K562 (cell line): ENCODE results near the gene BARD1. TPM values are rescaled to one million over a fixed set of nuclear protein-coding genes. Genes with fewer than 3 reads are reported as not detected.

Experiments used
- ATAC-seq: fragments of 200-7000 bp; cut with Tn5 transposase; 3 replicates; pipeline ENCODE4 v1.9.1; 2020; ENCODE audit warnings: moderate library complexity
- BruUV-seq: library from RNA; stranded (reverse); fragments of 400-500 nt; replicated peaks from 2 replicates; lab custom pipeline; 2021; lab: Mats Ljungman, UMichigan
- CTCF ChIA-PET: fragments of 300-600 bp; formaldehyde crosslinking; extraction: SDS; loops from one replicate; lab custom pipeline; 2021; ENCODE audit warnings: low intra/inter-chr PET ratio; lab: Yijun Ruan, JAX
- POLR2A ChIA-PET: fragments of 300-600, 350-650 bp; sonication (Branson Sonifier 250); formaldehyde crosslinking; extraction: SDS; loops from one replicate; lab custom pipeline; 2021; ENCODE audit warnings: antibody characterized with exemption, inconsistent platforms; lab: Yijun Ruan, JAX
- DNase-seq, 4 experiments: peaks; one replicate each; pipeline versions ENCODE4 v3.0.0 to v3.0.0-alpha.2; 2011 to 2018; ENCODE audit warnings: low spot score in 3 of 4, mixed read lengths in 3 of 4; ENCODE audit errors: extremely low read depth in 1 of 4
- FAIRE-seq: peaks from 2 replicates; lab custom pipeline; 2011; peaks lifted over from hg19 to GRCh38; lab: Jason Lieb, UNC
- H2AFZ ChIP-seq: 2 replicates; pipeline ENCODE4 v1.6.0; 2011; ENCODE audit warnings: low read depth, low read length, control low read depth, inconsistent platforms
- H3K27ac ChIP-seq: fragments of 200-600 bp; 3 replicates; pipeline ENCODE4 v1.8.0; 2011; ENCODE audit warnings: low read depth, mild to moderate bottlenecking, control low read depth, inconsistent platforms, low read length, moderate library complexity, mixed read lengths; ENCODE audit errors: extremely low read depth
- H3K27me3 ChIP-seq, 2 experiments: fragments of 300-600 bp in 1 of 2; 2 replicates in 1 of 2; 3 replicates in 1 of 2; pipeline versions ENCODE4 v1.6.0 to v1.8.0; 2011; ENCODE audit warnings: inconsistent platforms in 2 of 2, low read length in 2 of 2, mild to moderate bottlenecking in 1 of 2, mixed read lengths in 1 of 2, moderate library complexity in 1 of 2; ENCODE audit not compliant: control insufficient read depth in 2 of 2, insufficient read depth in 2 of 2
- H3K36me3 ChIP-seq: fragments of 300-600 bp; 3 replicates; pipeline ENCODE4 v1.8.0; 2011; ENCODE audit warnings: mild to moderate bottlenecking, low read length, inconsistent platforms; ENCODE audit not compliant: control insufficient read depth, insufficient read depth
- H3K4me1 ChIP-seq, 2 experiments: fragments of 200-600 bp in 1 of 2; replicated peaks in 1 of 2; 2 replicates in 1 of 2; 3 replicates in 1 of 2; pipeline versions ENCODE4 v1.5.1 to v1.8.0; 2011; ENCODE audit warnings: inconsistent platforms in 2 of 2, low read length in 2 of 2, mild to moderate bottlenecking in 1 of 2, mixed read lengths in 1 of 2, moderate library complexity in 1 of 2; ENCODE audit not compliant: control insufficient read depth in 2 of 2, insufficient read depth in 2 of 2
- H3K4me2 ChIP-seq: 2 replicates; pipeline ENCODE4 v1.6.1; 2011; ENCODE audit warnings: low read length, control low read depth, inconsistent platforms, mixed read lengths; ENCODE audit not compliant: insufficient read depth
- H3K4me3 ChIP-seq: fragments of 200-600 bp; sonication (generic), shearing (Covaris generic); 2 replicates; pipeline ENCODE4 v1.5.1; 2016; ENCODE audit warnings: control low read depth, inconsistent platforms
- H3K79me2 ChIP-seq: fragments of 200-600 bp; 3 replicates; pipeline ENCODE4 v1.8.0; 2011; ENCODE audit warnings: low read length, inconsistent platforms; ENCODE audit not compliant: control insufficient read depth, insufficient read depth
- H3K9ac ChIP-seq, 2 experiments: 2 replicates each; pipeline versions ENCODE4 v1.6.0 to v1.6.1; 2011; ENCODE audit warnings: low read depth in 2 of 2, low read length in 2 of 2, control low read depth in 1 of 2, inconsistent platforms in 1 of 2, mild to moderate bottlenecking in 1 of 2, mixed read lengths in 1 of 2; ENCODE audit not compliant: insufficient read depth in 1 of 2
- H3K9me1 ChIP-seq: one replicate; pipeline ENCODE4 v1.6.0; 2011; ENCODE audit warnings: inconsistent platforms, mild to moderate bottlenecking, low read length, moderate library complexity; ENCODE audit not compliant: control insufficient read depth, insufficient read depth
- H3K9me3 ChIP-seq: replicated peaks from 2 replicates; pipeline ENCODE4 v1.5.1; 2011; ENCODE audit warnings: low read depth, low read length, inconsistent platforms; ENCODE audit not compliant: control insufficient read depth, insufficient read depth
- H4K20me1 ChIP-seq: replicated peaks from 2 replicates; pipeline ENCODE4 v1.6.1; 2011; ENCODE audit warnings: low read length, inconsistent platforms, mixed read lengths; ENCODE audit not compliant: control insufficient read depth, insufficient read depth
- BCL6 ChIP-seq: fragments of 250-450 bp; sonication (Bioruptor Pico); IDR thresholded peaks from 2 replicates; pipeline ENCODE4 v1.4.0; 2020
- CBFA2T2 ChIP-seq: fragments of 450-650 bp; conservative IDR thresholded peaks from 2 replicates; pipeline ENCODE4 v1.6.1; 2017; ENCODE audit warnings: mild to moderate bottlenecking
- DPF2 ChIP-seq: fragments of 450-650 bp; IDR thresholded peaks from 2 replicates; pipeline ENCODE4 v1.6.1; 2016
- E4F1 ChIP-seq: fragments of 250-450 bp; sonication (Bioruptor Pico); IDR thresholded peaks from 2 replicates; pipeline ENCODE4 v1.5.0; 2021; ENCODE audit warnings: mild to moderate bottlenecking, borderline replicate concordance
- FOXP1 ChIP-seq: sonication (generic); formaldehyde crosslinking; IDR thresholded peaks from 2 replicates; pipeline ENCODE4 v1.8.0; 2022; ENCODE audit warnings: mild to moderate bottlenecking, missing genetic modification reagents
- GTF2A2 ChIP-seq: IDR thresholded peaks from 2 replicates; pipeline ENCODE4 v1.6.1; 2016; ENCODE audit warnings: mild to moderate bottlenecking, missing genetic modification characterization, missing compliant biosample characterization
- GTF2F1 ChIP-seq: IDR thresholded peaks from 2 replicates; pipeline ENCODE4 v1.6.1; 2011; ENCODE audit warnings: low read depth, low read length, improper control_type of control experiment
- NFE2 ChIP-seq: IDR thresholded peaks from 2 replicates; pipeline ENCODE4 v1.6.1; 2014; ENCODE audit warnings: antibody characterized with exemption, low read depth
- SFPQ ChIP-seq: fragments of 200-400 bp; formaldehyde crosslinking; IDR thresholded peaks from 2 replicates; pipeline ENCODE4 v1.6.1; 2017; ENCODE audit warnings: mild to moderate bottlenecking, low read depth, low read length, moderate library complexity
- SMAD1 ChIP-seq: fragments of 150-350 bp; IDR thresholded peaks from 2 replicates; pipeline ENCODE4 v1.6.1; 2014; ENCODE audit warnings: low read length, low read depth; ENCODE audit not compliant: partially characterized antibody
- WGBS: fragments of 100-300 bp; shearing (Covaris generic); methylation state at CpG from one replicate; pipeline ENCODE4 v1.1.6; 2016; ENCODE audit warnings: low coverage, mixed read lengths; ENCODE audit not compliant: insufficient coverage; ENCODE audit errors: missing lambda C conversion rate; 5-methylcytosine and 5-hydroxymethylcytosine counted together
- in situ Hi-C: fragments of 300-500 bp; cut with MboI; formaldehyde crosslinking; loops from 4 replicates; pipeline ENCODE4 v1.15.0; 2018; ENCODE audit warnings: inconsistent platforms, mixed read lengths
- intact Hi-C: fragments of 100-400 bp; cut with micrococcal nuclease; formaldehyde crosslinking; loops from 2 replicates; pipeline ENCODE4 v1.14.2; 2022
- polyA plus RNA-seq, 8 experiments: library from polyadenylated mRNA; depleted of rRNA in 4 of 8; stranded (reverse) in 5 of 8; unstranded in 3 of 8; fragments of >200 nt; fragmentation: Nextera tagmentation in 2 of 8; fragmentation: Illumina TruSeq in 1 of 8; extraction: Ambion mirVana in 2 of 8; extraction: Trizol in 1 of 8; gene quantifications; 2 replicates each; pipeline versions ENCODE4 v1.2.1 to v1.2.3, GENCODE V29; 2011 to 2014; ENCODE audit warnings: inconsistent platforms in 1 of 8, missing spikeins in 1 of 8
- total RNA-seq, 7 experiments: library from RNA; depleted of rRNA in 6 of 7; stranded (reverse); fragments of >200 nt in 6 of 7; fragmentation: Illumina TruSeq in 2 of 7; extraction: Trizol in 2 of 7; gene quantifications; 2 replicates each; pipeline versions ENCODE4 v1.2.1 to v1.2.3, GENCODE V29; 2011 to 2021; ENCODE audit warnings: low replicate concordance in 1 of 7

Gene BARD1
- total and polyA plus RNA-seq, 9 of the 15 experiments (the other 6 are each of a cell fraction or from before 2014, with no cell fraction given): 6.3 to 18.9 (median 11.3) TPM

- Histone ChIP-seq H4K20me1 (no peaks in the 10 kb centered on the region), H3K36me3 (no peaks in the 10 kb centered on the region), H2AFZ (no peak overlapping the region), H3K9ac (no peak overlapping the region), H3K4me2 (no peak overlapping the region), H3K27me3 (no peaks in the 10 kb centered on the region), H3K4me1 (no peaks in the 10 kb centered on the region), H3K27ac (no peak overlapping the region), H3K9me1 (no peaks in the 10 kb centered on the region), H3K4me3 (no peak overlapping the region), H3K79me2 (no peaks in the 10 kb centered on the region), H3K9me3 (no peaks in the 10 kb centered on the region)
- ChIA-PET POLR2A (no interaction called here), CTCF (no interaction called here)
- WGBS: 0% methylated on average over 2 of the region's 2 CpGs
- in situ Hi-C loops (no loop called here), intact Hi-C loops (no loop called here)
- BruUV-seq: no TSS peak
- FAIRE-seq: no peak
- no peak for ATAC-seq
- no peak for DNase-seq
- no peak for TF ChIP-seq NFE2
- TF ChIP-seq E4F1 (CRISPR knock-in tag): no peak
- no peak for TF ChIP-seq SFPQ
- no peak for TF ChIP-seq GTF2A2 (tag)
- no peak for TF ChIP-seq BCL6 (CRISPR knock-in tag)
- TF ChIP-seq CBFA2T2: no peak
- no peak for TF ChIP-seq GTF2F1
- TF ChIP-seq DPF2: no peak
- TF ChIP-seq SMAD1: no peak
- TF ChIP-seq FOXP1 (CRISPR knock-in tag): no peak
- TF ChIP-seq, all 486 proteins: peak for 0
These were observed 44.4 kb upstream of the BARD1 start for GRCh38 chr2:214853906-214854305.
